Measurements from ENCODE around the gene DNAH8. TPM values are rescaled to one million over a fixed set of nuclear protein-coding genes. Genes with fewer than 3 reads are reported as not detected.

Gene DNAH8
- total and polyA plus RNA-seq, 11 donors: 0.02 to 0.50 (median 0.02) TPM; not detected in 8

GRCh38 chr6:39043776-39044175, 328.7 kb downstream of the DNAH8 start:
- H3K36me3 ChIP-seq: no peaks in the 10 kb centered on the region
- ATAC-seq (no peak), DNase-seq (no peak)
- no peak overlapping the region for H3K4me3 ChIP-seq
- H3K9me3 ChIP-seq: no peaks in the 10 kb centered on the region
- peaks cover 2 to 60% (median 23%) of the 10 kb centered on the region in 9 donors for H3K27me3 ChIP-seq
- intact Hi-C loops (cut with DNase I): no loop called here
- H3K4me1 ChIP-seq: peaks cover 0 to 7% (median 0%) of the 10 kb centered on the region in 12 donors
- TF ChIP-seq POLR2A (IDR thresholded peaks at IDR 0.05) (no peak), CTCF (IDR thresholded peaks at IDR 0.05) (no peak)
- H3K27ac ChIP-seq: no peak overlapping the region
- WGBS, 4 donors: 68 to 81% (median 74%) methylated on average over 3 of the region's 3 CpGs

- no peak overlapping the region for H3K27ac ChIP-seq
- H3K36me3 ChIP-seq: no peaks in the 10 kb centered on the region
- H3K4me1 ChIP-seq: peaks cover 0 to 11% (median 0%) of the 10 kb centered on the region in 12 donors
- peaks cover 3 to 60% (median 27%) of the 10 kb centered on the region in 9 donors for H3K27me3 ChIP-seq
- TF ChIP-seq CTCF (IDR thresholded peaks at IDR 0.05): no peak
- no peak for TF ChIP-seq POLR2A (IDR thresholded peaks at IDR 0.05)
- ATAC-seq (no peak), DNase-seq (no peak)
- intact Hi-C loops (cut with DNase I): no loop called here
- no peak overlapping the region for H3K4me3 ChIP-seq
- H3K9me3 ChIP-seq: no peaks in the 10 kb centered on the region
- 87 to 92% (median 91%) methylated on average over 4 of the region's 4 CpGs for WGBS, 4 donors
These were observed 329.1 kb downstream of the DNAH8 start for GRCh38 chr6:39044181-39044580.

- Histone ChIP-seq H3K27ac (peak overlapping the region in 1 of 12 donors; percentile 40), H3K4me3 (peak overlapping the region in 5 of 12 donors; percentile 43 to 59 (median 50)), H3K36me3 (no peaks in the 10 kb centered on the region), H3K9me3 (no peaks in the 10 kb centered on the region), H3K4me1 (peaks cover 0 to 14% (median 0%) of the 10 kb centered on the region in 12 donors), H3K27me3 (peaks cover 2 to 50% (median 30%) of the 10 kb centered on the region in 9 donors)
- intact Hi-C loops (cut with DNase I): no loop called here
- TF ChIP-seq CTCF (IDR thresholded peaks at IDR 0.05) (no peak), POLR2A (IDR thresholded peaks at IDR 0.05) (no peak)
- DNase-seq: no peak
- WGBS, 4 donors: 62 to 73% (median 67%) methylated on average over 6 of the region's 6 CpGs
- no peak for ATAC-seq
These were observed 332.6 kb downstream of the DNAH8 start for GRCh38 chr6:39047434-39048327.
